ENCODE results near the gene FAF2. TPM values are rescaled to one million over a fixed set of nuclear protein-coding genes. Genes with fewer than 3 reads are reported as not detected.

The FAF2 gene, protein sequence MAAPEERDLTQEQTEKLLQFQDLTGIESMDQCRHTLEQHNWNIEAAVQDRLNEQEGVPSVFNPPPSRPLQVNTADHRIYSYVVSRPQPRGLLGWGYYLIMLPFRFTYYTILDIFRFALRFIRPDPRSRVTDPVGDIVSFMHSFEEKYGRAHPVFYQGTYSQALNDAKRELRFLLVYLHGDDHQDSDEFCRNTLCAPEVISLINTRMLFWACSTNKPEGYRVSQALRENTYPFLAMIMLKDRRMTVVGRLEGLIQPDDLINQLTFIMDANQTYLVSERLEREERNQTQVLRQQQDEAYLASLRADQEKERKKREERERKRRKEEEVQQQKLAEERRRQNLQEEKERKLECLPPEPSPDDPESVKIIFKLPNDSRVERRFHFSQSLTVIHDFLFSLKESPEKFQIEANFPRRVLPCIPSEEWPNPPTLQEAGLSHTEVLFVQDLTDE
- 57.1 and 68.7 TPM in 2 replicates for polyA plus RNA-seq (2011; rRNA removed)
- 65.0 and 70.5 TPM in 2 replicates for polyA minus RNA-seq (2011; rRNA and poly(A)+ RNA removed)

DNA sequence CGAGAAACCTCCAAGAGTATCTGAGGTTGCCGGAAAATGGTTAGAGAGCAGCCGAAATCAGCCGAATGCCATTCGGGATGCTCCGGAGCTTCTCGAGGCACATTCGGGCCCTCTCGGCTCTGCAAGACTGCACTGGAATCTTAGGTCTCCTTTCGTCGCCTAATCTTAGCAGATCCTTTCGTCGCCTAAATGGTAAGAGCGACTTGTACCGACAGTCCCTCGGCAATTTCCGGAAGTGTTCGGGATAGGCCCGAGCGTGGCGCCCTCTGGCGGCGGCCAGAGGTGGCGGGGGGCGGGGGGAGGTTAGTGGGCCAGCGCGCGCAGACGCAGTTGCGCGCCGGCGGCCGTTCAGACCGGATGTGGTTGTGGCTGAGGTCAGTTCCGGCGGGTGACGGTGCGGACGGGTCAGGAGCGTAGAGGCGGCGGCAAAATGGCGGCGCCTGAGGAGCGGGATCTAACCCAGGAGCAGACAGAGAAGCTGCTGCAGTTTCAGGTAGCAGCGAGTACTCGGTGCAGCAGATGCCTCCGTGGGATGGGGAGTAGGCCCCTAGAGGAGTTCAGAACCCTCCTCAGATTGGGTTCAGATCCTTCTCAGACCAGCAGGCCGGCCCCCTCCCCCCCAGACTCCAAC is at the start of gene FAF2:
Gene FAF2, plus strand, starts transcription at position 408 of the 631 bp plus-strand sequence. Its CDS starts 23 bp downstream, at position 431.
- H3K27me3 ChIP-seq (ENCODE audit: control insufficient read depth, insufficient read depth, low read length) = no peaks in the 10 kb centered on the region
- peak within 1 kb of the TSS; percentile 92 for H3K27ac ChIP-seq (ENCODE audit: low read depth, low read length)
- DNase-seq (ENCODE audit: low read depth, low spot score) = peak; percentile 97
- ChIA-PET CTCF (interaction anchor here (0.5 to 2.5 kb wide), 53 partner anchors 10 to 718 kb away, joined by 3 to 62 read pairs (median 6); partner anchors contain the start of genes CLTB, KIAA1191, RNF44 and TSPAN17), POLR2A (interaction anchor here (0.6 to 2.7 kb wide), 10 partner anchors 15 to 199 kb away, joined by 3 to 15 read pairs (median 4); partner anchors contain the start of genes CLTB, RNF44 and TSPAN17)
- H3K4me3 ChIP-seq (ENCODE audit: low read depth, low read length) = peak within 1 kb of the TSS; percentile 100
- H3K9me3 ChIP-seq (ENCODE audit: control insufficient read depth, insufficient read depth, low read length) = peaks cover 3% of the 10 kb centered on the region; the same call in 1 of the 2 replicates
- peak; percentile 90 for TF ChIP-seq CTCF (IDR thresholded peaks at IDR 0.05; ENCODE audit: low read depth, low read length)

DNA sequence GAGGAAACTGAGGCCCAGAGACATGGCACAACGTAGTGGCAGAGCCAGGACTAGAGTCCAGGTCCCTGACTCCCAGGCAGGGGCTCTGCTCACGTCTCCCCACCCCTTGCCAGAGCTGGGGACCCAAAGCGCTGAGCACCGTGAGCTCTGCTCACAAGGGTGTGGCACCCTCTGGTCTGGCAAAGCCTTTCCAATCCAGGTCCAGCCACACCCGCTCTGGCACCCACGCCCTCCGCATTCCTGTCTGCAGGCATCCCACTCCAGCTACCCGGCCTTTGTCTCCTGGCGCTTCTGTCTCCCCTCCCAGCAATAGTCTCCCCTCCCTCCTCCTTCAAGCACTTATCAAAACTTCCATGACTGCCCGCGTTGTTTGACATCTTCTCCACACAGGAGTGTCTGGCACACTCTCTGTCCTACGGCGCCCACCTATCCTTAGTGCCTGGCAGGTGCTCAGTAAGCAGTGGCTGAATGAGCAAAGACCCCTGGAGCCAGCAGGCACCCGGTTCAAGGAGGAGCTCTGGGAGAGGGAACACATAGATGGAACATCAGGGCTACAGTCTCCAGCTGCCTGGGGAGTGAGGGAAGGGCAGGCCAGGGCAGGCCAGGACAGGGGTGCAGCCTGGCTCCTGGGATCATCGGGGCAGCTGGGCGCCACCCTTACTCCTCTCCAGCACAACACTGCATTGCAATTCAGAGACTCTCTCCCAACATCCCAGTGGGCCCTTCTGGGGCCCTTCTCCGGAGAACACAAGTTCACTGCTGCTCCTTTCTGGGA is 47.6 kb upstream of the FAF2 start:
- no peak for TF ChIP-seq CTCF (IDR thresholded peaks at IDR 0.05; ENCODE audit: low read depth, low read length)
- ChIA-PET POLR2A (no interaction called here), CTCF (interaction anchor here (0.6 kb wide), 1 partner anchor 65 kb away, joined by 11 read pairs; no protein-coding TSS in a partner anchor)
- H3K4me3 ChIP-seq (ENCODE audit: low read depth, low read length) = no peak overlapping the region
- no peaks in the 10 kb centered on the region for H3K9me3 ChIP-seq (ENCODE audit: control insufficient read depth, insufficient read depth, low read length)
- no peak overlapping the region for H3K27ac ChIP-seq (ENCODE audit: low read depth, low read length)
- no peaks in the 10 kb centered on the region for H3K27me3 ChIP-seq (ENCODE audit: control insufficient read depth, insufficient read depth, low read length)
- no peak for DNase-seq (ENCODE audit: low read depth, low spot score)

GRCh38 chr5:176401281-176402205 is 46.6 kb upstream of the FAF2 start:
- TF ChIP-seq CTCF (IDR thresholded peaks at IDR 0.05; ENCODE audit: low read depth, low read length) = no peak
- ChIA-PET CTCF (no interaction called here), POLR2A (no interaction called here)
- no peaks in the 10 kb centered on the region for H3K27me3 ChIP-seq (ENCODE audit: control insufficient read depth, insufficient read depth, low read length)
- H3K4me3 ChIP-seq (ENCODE audit: low read depth, low read length) = no peak overlapping the region
- no peaks in the 10 kb centered on the region; the same call in 1 of the 2 replicates for H3K9me3 ChIP-seq (ENCODE audit: control insufficient read depth, insufficient read depth, low read length)
- H3K27ac ChIP-seq (ENCODE audit: low read depth, low read length) = no peak overlapping the region
- DNase-seq (ENCODE audit: low read depth, low spot score) = no peak

- Histone ChIP-seq H3K27ac (ENCODE audit: low read depth, low read length) (no peak overlapping the region), H3K9me3 (ENCODE audit: control insufficient read depth, insufficient read depth, low read length) (no peaks in the 10 kb centered on the region; the same call in 1 of the 2 replicates), H3K4me3 (ENCODE audit: low read depth, low read length) (no peak overlapping the region), H3K27me3 (ENCODE audit: control insufficient read depth, insufficient read depth, low read length) (no peaks in the 10 kb centered on the region)
- POLR2A ChIA-PET = interaction anchor here (1.1 kb wide), 1 partner anchor 42 kb away, joined by 3 read pairs; no protein-coding TSS in a partner anchor
- TF ChIP-seq CTCF (IDR thresholded peaks at IDR 0.05; ENCODE audit: low read depth, low read length) = no peak
- DNase-seq (ENCODE audit: low read depth, low spot score) = no peak
- CTCF ChIA-PET = interaction anchor here (0.6 to 2.0 kb wide), 2 partner anchors 26 to 42 kb away, joined by 5 to 10 read pairs; no protein-coding TSS in a partner anchor
Measured at GRCh38 chr5:176405656-176406435, 42.3 kb upstream of the FAF2 start.

Data from AG04450 (cell line).